Activated CD4-positive, alpha-beta T cell treated with anti-CD3 and anti-CD28 coated beads for 1 hour (primary cell): Measurements from ENCODE around the gene EIF4E.
"Not testable (repeated sequence)": the region's sequence is repeated elsewhere in the genome, so short reads cannot be mapped to it uniquely, and the experiment has no call there.

ENCODE experiments used
- DNase-seq: peaks from one replicate; pipeline ENCODE4 v3.0.0-alpha.2; 2020

The EIF4E gene

DNA sequence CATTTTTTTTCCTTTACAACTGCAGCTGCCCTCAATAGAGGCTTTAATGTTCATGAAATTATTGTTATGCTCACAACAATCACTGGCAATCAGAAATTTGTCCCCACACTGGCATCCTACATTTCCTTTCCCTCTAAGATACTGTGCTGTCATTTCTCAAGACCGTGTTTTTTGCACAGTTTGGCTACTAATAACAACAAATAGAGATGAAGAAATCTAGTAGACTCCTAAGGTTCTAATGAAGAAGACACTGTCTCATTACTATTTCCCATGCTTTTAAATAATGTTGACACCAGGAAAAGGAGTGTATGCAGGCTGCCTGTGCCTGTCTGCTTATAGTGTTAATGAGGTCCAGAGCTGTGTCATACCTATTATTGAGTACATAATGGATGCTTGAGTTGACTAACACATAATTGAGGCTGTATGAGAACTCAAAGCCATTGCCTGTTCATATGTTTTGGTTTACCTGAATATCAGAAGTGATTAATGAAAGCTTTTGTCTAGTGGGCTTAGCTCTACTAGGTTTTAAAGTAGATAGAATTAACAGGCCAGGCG lies 1.5 kb upstream of the EIF4E start:
- DNase-seq: no peak

DNA sequence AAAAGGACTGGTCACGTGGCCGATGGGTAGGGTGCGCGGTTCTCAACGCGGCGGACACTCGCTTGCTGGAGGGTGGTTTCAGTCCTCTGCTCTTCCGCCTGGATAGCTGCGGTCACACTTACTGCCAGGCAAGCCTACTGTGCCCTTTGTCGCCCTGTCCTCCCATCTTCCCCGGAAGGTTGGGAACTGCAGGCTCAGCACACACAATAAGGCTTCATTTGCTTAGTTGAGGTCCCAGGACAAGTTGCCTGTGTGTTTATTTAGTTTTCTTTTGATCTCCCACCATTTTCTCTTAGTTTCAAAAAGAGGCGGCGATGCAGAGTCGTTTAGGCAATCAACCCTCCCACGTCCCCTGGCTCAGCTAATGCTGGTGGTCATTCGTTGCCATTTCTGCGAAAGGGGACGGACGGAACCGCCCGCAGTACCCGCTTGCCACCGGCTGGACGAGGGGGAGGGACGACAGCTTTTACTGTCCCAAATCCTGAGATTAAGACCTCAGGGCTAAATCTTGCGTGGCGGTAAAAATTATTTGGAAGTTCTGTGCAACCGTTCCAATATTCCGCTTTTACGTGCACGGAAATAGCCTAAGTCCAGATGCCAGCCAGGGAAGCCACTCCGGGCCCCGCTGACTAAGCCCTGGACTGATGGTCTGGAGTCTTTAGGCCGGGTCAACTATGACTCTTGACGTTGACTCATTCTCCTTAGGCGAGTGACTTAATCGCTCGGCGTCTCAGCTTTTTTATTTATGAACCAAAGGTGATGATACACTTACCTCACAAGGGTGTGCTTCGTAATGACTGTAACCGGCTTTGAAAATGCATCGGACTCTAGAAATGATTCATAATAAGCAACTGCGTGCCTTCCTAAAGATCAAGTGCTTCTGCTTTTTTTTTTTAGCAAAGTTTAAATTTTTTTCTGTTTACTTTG lies 671 bp upstream of the EIF4E start:
- DNase-seq: peak; percentile 19

DNA sequence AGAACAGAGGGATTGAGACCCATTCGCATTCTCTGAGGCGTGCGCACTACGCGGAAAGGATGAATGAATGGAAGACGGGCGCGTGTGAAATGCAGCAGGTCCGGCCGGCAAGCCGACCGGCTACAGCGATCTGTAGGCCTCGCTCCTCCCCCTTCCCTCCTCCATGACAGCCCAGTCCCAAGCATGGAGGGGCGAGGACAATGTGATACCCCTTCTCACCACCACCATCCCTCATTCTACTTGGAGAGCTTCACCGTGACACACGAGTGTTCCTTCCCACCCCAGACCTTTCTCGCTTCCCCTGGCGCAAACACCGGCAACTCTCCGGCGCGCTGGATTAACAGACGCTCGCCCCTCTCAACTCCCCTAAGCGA lies 815 bp downstream of the EIF4E start:
- DNase-seq: peak; percentile 50

DNA sequence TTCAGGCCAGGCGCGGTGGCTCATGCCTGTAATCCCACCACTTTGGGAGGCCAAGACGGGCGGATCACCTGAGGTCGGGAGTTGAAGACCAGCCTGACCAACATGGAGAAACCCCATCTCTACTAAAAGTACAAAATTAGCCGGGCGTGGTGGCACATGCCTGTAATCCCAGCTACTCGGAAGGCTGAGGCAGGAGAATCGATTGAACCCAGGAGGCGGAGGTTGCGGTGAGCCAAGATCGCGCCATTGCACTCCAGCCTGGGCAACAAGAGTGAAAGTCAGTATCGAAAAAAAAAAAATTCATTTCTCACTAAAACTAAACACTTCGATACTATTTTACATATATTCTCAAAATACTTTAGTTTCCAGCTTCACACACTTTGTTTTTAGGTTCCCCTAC lies 2.7 kb downstream of the EIF4E start:
- DNase-seq: not testable (repeated sequence)

DNA sequence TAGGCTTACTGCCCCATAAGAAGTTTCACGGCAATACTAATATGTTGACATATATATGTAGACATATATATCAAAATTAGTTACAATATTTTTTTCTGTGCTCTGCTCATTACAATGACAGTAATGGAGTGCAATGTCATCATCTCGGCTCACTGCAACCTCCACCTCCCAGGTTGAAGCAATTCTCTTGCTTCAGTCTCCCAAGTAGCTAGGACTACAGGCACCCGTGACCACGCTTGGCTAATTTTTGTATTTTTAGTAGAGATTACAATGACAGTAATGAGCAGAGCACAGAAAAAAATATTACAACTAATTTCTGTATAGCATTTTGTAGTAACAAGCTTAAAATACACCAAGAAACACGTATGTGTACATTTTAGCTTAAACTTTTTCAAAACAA lies 7.6 kb downstream of the EIF4E start:
- DNase-seq: no peak

DNA sequence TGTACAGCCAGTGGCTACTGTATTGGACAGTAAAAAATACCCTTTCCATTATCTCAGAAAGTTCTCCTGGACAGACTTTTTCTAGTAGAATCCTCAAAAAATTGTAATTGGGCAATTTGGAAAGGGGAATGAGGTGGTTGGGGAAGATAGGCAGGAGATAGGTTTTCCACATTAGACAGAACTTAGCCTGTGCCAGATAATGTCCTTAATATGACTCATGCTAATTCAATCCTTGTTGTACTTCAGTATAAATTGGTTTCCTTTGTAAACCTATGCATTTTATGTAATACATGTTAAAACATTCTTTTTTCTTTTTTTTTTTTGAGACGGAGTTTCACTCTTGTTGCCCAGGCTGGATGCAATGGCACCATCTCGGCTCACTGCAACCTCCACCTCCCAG lies 8.9 kb downstream of the EIF4E start:
- no peak for DNase-seq

DNA sequence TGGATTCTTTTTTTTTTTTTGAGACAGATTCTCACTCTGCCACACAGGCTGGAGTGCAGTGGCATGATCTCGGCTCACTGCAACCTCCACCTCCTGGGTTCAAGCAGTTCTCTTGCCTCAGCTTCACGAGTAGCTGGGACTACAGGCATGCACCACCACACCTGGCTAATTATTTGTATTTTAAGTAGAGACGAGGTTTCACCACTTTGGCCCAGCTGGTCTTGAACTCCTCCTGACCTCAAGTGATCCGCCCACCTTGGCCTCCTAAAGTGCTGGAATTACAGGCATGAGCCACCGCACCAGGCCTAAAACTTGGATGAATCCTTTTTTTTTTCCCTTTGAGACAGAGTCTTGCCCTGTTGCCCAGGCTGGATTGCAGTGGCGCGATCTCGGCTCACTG lies 18.2 kb downstream of the EIF4E start:
- not testable (repeated sequence) for DNase-seq

DNA sequence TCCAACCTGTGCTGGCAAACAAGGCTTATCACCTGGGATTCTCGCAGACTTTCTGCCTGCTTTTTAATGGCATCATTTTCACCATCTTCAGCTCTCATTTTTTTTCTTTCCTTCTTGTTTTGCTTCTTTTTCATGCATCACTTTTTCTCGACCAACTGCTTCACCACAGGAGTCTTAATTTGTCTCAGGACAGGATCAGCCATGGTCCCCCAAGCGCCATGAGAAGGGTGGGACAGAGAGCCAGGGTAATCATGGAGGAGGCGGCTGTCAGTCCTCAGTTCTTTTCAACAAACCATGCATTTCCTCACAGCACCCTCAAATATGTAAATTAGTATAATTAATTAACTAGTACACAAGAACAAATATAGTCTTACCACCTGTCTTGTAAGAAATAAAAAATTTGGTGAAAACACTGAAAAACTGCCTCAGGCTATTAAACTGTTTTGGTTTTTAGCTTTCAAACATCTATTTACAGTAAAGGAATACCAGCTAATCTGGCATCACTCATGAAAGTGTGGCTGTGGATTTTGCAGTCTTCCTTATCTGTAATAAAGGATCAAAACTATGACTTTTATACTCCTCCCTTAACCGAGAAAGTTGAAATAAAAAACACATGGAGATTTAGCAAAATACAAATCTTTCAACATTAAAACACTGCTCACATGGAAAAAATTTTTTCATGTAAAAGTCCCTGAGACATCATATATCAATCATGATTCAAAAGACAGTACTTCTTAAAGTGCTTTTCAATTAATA lies 19.1 kb downstream of the EIF4E start:
- DNase-seq: no peak

DNA sequence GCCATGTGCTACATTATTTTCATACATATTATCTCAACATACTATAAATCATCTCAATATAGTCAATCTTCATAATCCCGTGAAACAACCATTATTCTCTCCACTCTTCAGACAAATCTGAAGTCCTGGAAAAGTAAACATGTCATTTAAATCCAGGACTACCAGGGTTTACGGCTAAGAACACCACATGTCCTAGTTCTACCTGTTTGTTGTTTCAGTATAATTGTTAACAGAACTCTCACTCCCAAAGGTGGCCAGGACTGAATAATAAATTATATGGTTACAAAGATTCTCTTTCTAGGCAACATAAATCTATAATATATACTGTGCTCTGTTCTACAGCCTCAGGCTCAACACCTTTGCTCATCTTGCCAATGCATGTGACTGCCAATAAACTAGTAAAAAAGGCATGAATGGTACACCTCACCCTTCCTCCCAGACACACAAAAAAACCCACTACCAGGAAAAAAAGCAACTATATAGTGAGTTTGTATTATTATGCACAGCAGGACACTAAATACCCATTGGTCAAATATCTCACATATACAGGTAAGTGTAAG lies 20.1 kb downstream of the EIF4E start:
- DNase-seq: no peak

DNA sequence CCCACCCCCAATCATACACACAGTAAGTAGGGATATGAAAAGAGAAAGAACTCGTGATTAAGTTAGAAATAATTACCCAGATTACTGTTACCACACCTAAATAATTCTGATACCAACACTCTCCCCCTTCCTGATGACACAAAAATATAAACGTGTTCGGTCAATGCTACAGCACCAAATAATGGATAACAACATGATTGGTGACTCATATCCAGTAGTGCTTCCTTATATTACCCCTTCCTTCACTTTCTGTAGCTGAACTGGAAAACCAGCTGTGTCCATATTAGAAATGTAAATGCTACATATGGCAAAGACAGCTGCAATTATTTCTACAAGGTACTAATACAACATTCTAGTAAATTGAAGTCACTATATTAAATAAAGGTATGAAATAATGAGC lies 20.8 kb downstream of the EIF4E start:
- no peak for DNase-seq

DNA sequence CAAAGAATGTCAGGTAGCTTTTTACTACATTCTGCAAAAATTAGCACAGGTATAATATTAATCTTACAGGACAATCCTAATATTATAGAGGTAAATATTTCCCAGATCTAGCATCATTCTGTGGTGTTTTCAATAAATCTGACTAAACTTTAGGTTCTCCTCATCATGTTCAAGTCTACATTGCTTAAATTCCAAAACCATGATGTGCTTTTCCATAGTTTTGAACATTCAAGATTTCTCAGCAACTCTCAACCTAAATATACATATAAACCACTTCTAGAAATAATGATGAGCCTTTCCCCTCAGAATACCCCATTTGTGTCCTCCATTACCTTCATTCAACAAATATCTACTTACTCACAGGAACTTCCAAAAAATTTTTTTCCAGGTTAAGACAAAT lies 23.1 kb downstream of the EIF4E start:
- no peak for DNase-seq

DNA sequence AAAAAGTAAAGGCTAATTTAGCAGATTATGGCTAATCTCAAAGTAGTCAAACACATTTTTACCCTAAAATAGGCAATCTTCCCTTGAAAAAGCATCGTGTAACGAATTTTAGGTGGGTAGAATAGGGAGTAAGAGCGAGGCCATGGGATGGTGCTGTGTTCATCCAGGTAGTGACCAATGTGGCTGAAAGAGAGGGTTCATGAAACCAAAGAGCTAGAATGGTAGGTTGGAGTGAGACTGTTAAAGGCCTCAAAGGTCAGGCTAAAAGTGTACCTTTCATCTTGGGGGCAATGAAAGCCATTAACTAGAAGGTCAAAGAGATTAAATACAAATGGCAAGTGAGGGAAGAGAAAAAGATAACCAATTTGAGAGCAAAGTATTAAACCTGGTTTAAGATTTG lies 23.6 kb downstream of the EIF4E start:
- no peak for DNase-seq

DNA sequence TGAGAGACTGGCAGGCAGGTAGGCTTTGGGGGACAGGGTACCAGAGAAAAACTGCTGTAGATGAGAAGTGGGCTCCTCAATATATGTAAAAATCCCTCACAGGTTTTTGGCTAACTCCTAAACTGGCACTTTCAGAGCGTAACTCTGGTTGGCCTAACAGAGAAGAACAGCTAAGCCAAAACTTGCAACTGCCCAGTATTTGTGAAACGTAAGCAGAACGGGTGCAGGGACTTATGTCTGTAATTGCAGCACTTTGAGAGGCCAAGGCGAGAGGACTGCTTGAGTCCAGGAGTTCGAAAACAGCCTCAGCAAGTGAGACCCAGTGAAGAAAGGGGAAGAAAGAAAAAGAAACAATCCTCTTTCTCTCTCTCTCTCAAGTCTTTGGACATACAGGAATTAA lies 25.0 kb downstream of the EIF4E start:
- no peak for DNase-seq

DNA sequence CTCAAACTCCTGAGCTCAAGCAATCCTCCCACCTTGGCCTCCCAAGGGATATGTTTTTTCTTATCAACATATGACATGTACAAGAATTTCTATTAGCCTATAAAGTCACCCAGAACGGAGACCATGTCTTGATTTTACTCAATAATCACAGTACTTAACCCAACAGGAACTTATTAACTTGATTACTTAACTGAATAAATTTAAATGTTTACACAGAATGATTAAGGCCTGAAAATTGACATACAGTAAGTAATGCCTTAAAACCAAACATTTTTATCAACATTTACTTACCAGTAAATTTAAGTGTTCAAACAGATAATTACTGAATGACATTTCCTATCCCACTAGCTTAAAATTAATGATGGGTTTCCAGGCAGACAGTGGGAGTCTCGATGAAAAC lies 25.4 kb downstream of the EIF4E start:
- DNase-seq: no peak

DNA sequence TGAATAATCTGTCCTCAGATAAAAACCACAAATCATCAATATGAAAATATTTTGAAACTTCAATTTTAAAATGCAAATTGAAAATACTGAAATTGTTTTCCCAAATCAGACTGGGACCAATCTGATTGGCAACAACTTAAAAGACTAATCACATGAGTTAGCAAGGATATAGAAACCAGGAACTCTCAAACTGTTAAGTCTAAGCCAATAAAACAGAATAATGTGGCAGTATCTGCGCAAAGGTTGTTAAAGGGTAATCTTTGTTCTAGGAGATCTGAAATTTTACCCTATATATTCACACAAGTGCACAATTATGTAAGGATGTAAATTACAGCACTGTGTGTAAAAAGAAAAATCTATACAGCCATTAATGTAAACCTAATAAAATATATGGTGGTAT lies 29.7 kb downstream of the EIF4E start:
- DNase-seq: no peak

DNA sequence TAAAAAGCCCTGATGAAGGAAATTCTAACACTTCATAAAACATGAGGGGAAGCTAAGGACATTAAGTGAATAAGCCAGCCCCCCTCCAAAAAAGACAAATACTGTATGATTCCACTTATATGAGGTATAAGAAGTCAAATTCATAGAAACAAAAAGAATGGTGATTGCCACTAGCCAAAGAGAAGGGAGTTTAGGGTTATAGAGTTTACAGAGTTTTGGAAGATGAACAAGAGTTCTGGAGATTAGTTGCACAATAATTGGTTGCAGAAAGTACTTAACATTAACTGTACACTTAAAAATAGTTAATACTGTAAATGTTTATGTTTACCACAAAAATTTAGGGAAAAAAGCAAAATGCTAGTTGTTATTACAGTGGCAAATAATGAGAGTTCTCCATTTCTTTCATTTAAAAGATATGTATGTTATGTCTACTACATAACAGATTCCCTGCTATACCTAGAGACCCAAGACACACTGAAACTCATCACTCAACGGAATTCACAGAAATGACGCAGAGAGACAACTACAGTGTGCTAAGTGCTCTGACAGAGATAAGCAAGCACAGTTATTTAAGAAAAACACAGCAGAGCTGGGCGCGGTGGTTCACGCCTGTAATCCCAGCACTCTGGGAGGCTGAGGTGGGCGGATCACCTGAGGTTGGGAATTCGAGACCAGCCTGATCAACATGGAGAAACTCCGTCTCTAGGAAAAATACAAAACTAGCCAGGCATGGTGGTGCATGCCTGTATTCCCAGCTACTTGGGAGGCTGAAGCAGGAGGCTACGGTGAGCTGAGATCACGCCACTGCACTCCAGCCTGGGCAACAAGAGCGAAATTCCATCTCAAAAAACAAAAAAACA lies 37.2 kb downstream of the EIF4E start:
- no peak for DNase-seq

DNA sequence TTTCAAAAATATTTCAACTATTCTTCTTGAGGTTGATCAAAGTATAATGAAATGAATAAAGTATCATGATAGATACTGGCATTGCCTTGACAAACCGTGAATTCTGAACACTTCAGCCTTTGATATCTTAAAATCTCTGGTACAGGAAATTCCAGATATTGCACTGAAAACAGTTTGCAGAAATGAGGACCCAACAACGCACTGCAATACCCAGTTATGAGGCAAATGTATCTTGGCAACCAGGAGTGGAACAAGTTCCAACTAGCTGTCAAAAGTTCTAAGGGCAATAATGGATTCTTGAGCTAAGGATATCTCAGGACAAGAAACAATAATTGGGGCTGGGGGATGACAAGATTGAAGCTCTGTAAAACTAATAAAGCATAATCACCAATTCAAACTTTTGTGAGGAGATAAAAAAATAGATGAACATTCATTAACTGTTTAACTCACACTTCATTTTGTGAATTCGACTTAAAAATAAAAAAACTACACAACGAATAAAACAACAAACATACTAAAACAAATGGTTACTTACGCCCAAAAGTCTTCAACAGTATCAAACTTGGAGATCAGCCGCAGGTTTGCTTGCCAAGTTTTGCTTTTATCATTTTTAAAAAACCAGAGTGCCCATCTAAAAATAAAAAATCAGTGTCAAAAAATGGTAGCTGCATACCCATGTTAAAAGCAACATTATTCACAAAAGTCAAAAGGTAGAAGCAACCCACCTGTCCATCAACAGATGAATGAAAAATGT lies 38.1 kb downstream of the EIF4E start:
- DNase-seq: no peak

DNA sequence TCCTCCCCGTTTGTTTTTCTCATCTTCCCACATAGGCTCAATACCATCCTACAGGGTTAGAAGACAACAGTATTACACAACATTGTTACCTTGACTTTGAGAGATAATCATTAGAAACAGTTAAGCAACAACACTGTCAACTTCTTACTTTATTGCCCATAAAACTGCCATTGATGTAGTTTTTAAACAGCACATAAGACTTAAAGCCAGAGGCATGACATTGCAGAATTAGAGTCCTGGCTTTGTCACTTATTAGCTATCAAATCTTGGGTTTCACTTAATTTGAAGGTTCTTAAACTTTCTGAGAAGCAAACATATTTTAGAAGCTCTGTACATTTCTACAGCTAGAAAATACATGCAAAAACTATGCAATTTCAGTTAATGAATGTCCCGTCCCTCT lies 41.8 kb downstream of the EIF4E start:
- no peak for DNase-seq

DNA sequence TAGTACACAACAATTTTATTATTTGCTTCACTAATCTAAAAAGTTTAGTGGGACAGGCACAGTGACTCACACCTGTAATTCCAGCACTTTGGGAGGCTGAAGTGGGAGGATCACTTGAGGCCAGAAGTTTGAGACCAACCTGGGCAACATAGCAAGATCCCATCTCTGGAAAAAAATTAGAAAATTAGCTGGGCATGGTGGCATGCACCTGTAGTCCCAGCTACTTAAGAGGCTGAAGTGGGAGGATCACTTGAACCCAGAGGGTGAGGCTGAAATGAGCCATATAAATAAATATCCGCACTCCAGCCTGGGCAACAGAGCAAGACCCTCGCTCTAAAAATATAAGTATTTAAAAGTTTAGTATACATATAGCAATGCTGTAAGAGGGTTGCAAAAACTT lies 42.6 kb downstream of the EIF4E start:
- not testable (repeated sequence) for DNase-seq

DNA sequence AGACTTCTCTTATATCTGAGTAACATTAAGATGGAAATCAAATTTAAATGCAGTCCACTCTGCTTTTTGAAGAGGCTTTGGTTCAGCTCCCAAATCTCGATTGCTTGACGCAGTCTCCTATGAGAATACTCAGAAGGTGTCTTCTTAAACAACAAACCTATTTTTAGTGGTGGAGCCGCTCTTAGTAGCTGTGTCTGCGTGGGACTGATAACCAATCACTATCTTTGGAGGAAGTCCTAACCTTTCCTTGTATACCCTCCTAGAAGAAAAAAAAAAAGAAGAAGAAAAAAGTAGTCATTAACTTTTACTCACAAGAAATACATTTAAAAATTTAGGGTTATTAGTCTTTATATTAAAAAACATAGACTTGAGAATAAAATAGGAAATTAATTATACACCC lies 48.0 kb downstream of the EIF4E start:
- DNase-seq: not testable (repeated sequence)

DNA sequence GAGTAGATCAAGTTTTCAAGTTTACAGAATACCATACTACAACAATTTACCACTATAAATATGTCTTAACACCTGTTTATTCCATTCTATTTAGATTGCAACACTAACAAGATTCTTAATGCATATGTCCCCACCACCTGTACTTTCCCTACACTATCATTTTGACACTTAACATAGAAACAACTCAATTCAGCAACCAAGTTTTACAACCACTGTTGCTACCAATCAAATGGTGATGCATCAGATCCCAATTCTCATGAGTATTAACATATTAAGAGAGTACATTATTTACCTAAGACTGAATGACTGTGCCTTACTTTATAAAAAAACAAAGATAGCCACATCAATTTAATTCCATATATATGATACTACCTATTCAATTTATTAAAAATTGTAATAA lies 49.4 kb downstream of the EIF4E start:
- no peak for DNase-seq

DNA sequence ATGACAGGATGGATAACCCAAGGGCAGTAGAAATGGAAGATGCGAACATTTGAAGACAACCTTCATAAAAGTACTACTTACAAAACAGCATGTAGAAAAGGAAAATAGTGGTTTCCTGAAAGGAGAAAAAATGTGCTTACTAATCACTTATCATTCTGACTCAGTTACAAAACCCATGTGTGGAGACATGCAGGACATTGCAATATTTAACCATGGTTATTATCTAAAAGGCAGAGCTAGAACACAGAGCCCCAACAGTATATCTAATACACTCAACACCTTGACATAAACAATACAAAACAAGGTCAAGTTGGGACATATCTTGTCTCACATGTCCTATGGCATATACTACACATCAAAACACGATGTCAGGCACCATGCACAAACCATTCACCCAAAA lies 55.9 kb downstream of the EIF4E start:
- no peak for DNase-seq
